ENCODE measurements around the gene SPPL2B. TPM values are rescaled to one million over a fixed set of nuclear protein-coding genes. Genes with fewer than 3 reads are reported as not detected.
A peak's percentile ranks its signal among the peaks of the same experiment; 100 is the strongest.
"Not testable (repeated sequence)": the region's sequence is repeated elsewhere in the genome, so short reads cannot be mapped to it uniquely, and the experiment has no call there.

SPPL2B gene
- polyA plus RNA-seq, 1 donor from 2014 or later, result 20.8 TPM

- no peaks in the 10 kb centered on the region for H3K9me3 Mint-ChIP-seq
- peaks cover 1% of the 10 kb centered on the region for H3K36me3 Mint-ChIP-seq
- no peak overlapping the region for H3K27ac Mint-ChIP-seq
- H3K27me3 Mint-ChIP-seq, result no peaks in the 10 kb centered on the region
- H3K4me3 Mint-ChIP-seq, result no peak overlapping the region
- H3K4me1 Mint-ChIP-seq, result no peaks in the 10 kb centered on the region
Observed at GRCh38 chr19:2343289-2343982, 15.0 kb downstream of the SPPL2B start.

- Mint-ChIP-seq H3K27me3 (no peaks in the 10 kb centered on the region), H3K36me3 (peaks cover 1% of the 10 kb centered on the region), H3K9me3 (no peaks in the 10 kb centered on the region), H3K4me1 (no peaks in the 10 kb centered on the region), H3K27ac (no peak overlapping the region), H3K4me3 (no peak overlapping the region)
Observed at GRCh38 chr19:2344381-2344870, 15.9 kb downstream of the SPPL2B start.

DNA sequence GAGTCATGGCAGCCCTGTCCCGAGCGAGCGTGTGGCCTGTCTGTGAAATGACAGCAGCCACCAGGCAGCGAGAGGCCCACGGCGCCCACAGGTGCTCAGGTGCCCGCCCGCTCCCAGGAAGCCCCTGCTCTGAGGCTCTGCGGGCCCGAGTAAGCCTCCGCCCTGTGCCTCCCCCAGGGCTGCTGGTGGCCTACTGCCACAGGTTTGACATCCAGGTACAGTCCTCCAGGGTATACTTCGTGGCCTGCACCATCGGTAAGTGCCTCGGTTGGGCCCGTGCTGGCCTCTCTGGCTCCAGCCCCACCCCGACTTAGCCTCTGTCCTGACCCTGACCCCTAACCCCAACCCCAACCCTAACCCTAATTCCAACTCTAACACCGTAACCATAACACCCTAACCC lies 16.6 kb downstream of the SPPL2B start:
- Mint-ChIP-seq H3K27ac (no peak overlapping the region), H3K4me1 (no peaks in the 10 kb centered on the region), H3K36me3 (peaks cover 1% of the 10 kb centered on the region), H3K27me3 (no peaks in the 10 kb centered on the region), H3K4me3 (no peak overlapping the region), H3K9me3 (no peaks in the 10 kb centered on the region)

GRCh38 chr19:2345794-2346663 lies 17.5 kb downstream of the SPPL2B start:
- Mint-ChIP-seq H3K36me3 (peaks cover 1% of the 10 kb centered on the region), H3K4me1 (no peaks in the 10 kb centered on the region), H3K9me3 (no peaks in the 10 kb centered on the region), H3K27me3 (no peaks in the 10 kb centered on the region), H3K4me3 (peak overlapping the region in 1 of 4 donors; percentile 66), H3K27ac (peak overlapping the region in 2 of 3 donors; percentile 23 to 34)

DNA sequence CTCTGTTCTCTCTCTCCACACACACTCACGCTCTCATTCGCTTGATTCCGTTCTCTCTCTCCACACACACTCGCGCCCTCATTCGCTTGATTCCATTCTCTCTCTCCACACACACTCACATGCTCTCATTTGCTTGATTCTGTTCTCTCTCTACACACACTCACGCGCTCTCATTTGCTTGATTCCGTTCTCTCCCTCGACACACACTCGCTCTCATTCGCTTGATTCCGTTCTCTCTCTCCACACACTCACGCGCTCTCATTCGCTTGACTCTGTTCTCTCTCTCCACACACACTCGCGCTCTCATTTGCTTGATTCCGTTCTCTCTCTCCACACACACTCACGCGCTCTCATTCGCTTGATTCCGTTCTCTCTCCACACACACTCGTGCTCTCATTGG lies 21.3 kb downstream of the SPPL2B start:
- H3K9me3 Mint-ChIP-seq, H3K36me3 Mint-ChIP-seq, H3K27me3 Mint-ChIP-seq, H3K4me3 Mint-ChIP-seq, H3K4me1 Mint-ChIP-seq, H3K27ac Mint-ChIP-seq: not testable (repeated sequence)

DNA sequence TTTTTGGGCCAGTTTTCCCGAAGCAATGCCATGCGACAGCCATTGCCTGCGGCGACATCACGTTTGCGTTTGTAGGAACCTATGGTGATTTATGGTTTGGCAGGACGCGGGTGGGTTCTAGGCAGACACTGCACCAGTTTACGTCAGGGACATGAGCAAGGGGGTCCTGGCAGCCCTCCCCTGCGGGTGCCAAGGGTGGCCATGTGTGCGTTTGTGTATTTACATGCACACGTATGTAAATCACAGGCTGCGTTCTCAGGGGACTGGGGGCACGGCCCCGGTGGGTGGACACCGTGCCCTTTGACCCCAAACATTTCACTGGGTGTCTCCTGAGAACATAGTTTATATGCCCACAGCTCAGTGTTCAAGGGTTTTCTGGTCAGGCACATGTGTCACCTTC lies 22.2 kb downstream of the SPPL2B start:
- Mint-ChIP-seq H3K4me1 (no peaks in the 10 kb centered on the region), H3K36me3 (no peaks in the 10 kb centered on the region), H3K27ac (no peak overlapping the region), H3K4me3 (no peak overlapping the region), H3K9me3 (no peaks in the 10 kb centered on the region), H3K27me3 (no peaks in the 10 kb centered on the region)

GRCh38 chr19:2351591-2351990 lies 23.1 kb downstream of the SPPL2B start:
- H3K27me3 Mint-ChIP-seq, result no peaks in the 10 kb centered on the region
- H3K4me1 Mint-ChIP-seq, result no peaks in the 10 kb centered on the region
- no peak overlapping the region for H3K4me3 Mint-ChIP-seq
- no peaks in the 10 kb centered on the region for H3K9me3 Mint-ChIP-seq
- peaks cover 2% of the 10 kb centered on the region for H3K36me3 Mint-ChIP-seq
- H3K27ac Mint-ChIP-seq, result no peak overlapping the region

DNA sequence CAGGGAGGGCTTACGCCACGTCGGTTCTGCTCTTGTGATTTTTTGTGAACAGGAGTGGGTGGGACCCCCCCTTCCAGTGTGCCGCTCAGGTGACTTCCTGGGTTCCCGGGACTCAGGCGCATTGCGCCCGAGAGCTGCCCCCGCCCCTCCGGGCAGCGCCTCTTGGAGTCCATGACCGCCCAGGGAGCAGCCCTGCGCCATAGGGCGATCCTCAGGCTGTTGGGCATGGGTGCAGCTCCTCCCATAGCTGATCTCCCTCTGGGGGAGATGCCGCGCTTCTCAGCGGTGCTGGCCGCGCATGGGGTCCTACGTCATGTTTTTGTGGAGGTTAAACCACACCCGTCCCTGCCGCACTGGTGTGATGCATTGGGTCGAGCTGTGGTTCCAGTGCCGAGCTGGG lies 23.6 kb downstream of the SPPL2B start:
- H3K27me3 Mint-ChIP-seq, result no peaks in the 10 kb centered on the region
- no peaks in the 10 kb centered on the region for H3K4me1 Mint-ChIP-seq
- H3K27ac Mint-ChIP-seq, result no peak overlapping the region
- H3K36me3 Mint-ChIP-seq, result peaks cover 2% of the 10 kb centered on the region
- no peaks in the 10 kb centered on the region for H3K9me3 Mint-ChIP-seq
- no peak overlapping the region for H3K4me3 Mint-ChIP-seq

GRCh38 chr19:2353159-2353886 lies 24.8 kb downstream of the SPPL2B start:
- no peaks in the 10 kb centered on the region for H3K9me3 Mint-ChIP-seq

GRCh38 chr19:2353887-2354592 lies 25.6 kb downstream of the SPPL2B start:
- Mint-ChIP-seq H3K27ac (no peak overlapping the region), H3K4me1 (no peaks in the 10 kb centered on the region), H3K27me3 (no peaks in the 10 kb centered on the region), H3K36me3 (peaks cover 2% of the 10 kb centered on the region), H3K4me3 (no peak overlapping the region), H3K9me3 (no peaks in the 10 kb centered on the region)

More at GRCh38 chr19:2353159-2353886, 24.8 kb downstream of the SPPL2B start:
- Mint-ChIP-seq H3K4me3 (no peak overlapping the region), H3K4me1 (no peaks in the 10 kb centered on the region), H3K27me3 (no peaks in the 10 kb centered on the region), H3K27ac (no peak overlapping the region), H3K36me3 (peaks cover 2% of the 10 kb centered on the region)

DNA sequence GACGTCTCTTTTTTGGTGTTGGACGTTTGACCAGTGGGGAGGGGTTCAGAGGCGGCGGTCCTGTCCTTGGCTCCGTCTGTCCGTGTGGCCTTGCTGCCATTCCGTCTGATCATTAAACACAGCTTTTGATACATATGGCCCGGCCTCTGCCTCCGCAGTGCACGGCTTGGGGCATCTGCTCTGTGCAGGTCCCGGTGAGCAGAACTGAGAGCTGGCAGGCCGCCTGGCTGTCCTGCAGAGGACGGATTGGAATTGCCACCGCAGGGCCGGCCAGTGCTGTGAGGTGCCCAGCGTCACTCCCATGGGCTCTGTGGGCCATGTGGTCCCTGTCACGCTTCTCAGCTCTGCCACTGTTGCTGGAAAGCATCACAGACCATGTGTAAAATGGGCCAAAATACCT lies 26.2 kb downstream of the SPPL2B start:
- no peaks in the 10 kb centered on the region for H3K4me1 Mint-ChIP-seq
- no peak overlapping the region for H3K27ac Mint-ChIP-seq
- no peak overlapping the region for H3K4me3 Mint-ChIP-seq
- H3K27me3 Mint-ChIP-seq, result no peaks in the 10 kb centered on the region
- no peaks in the 10 kb centered on the region for H3K9me3 Mint-ChIP-seq
- peaks cover 2% of the 10 kb centered on the region for H3K36me3 Mint-ChIP-seq

DNA sequence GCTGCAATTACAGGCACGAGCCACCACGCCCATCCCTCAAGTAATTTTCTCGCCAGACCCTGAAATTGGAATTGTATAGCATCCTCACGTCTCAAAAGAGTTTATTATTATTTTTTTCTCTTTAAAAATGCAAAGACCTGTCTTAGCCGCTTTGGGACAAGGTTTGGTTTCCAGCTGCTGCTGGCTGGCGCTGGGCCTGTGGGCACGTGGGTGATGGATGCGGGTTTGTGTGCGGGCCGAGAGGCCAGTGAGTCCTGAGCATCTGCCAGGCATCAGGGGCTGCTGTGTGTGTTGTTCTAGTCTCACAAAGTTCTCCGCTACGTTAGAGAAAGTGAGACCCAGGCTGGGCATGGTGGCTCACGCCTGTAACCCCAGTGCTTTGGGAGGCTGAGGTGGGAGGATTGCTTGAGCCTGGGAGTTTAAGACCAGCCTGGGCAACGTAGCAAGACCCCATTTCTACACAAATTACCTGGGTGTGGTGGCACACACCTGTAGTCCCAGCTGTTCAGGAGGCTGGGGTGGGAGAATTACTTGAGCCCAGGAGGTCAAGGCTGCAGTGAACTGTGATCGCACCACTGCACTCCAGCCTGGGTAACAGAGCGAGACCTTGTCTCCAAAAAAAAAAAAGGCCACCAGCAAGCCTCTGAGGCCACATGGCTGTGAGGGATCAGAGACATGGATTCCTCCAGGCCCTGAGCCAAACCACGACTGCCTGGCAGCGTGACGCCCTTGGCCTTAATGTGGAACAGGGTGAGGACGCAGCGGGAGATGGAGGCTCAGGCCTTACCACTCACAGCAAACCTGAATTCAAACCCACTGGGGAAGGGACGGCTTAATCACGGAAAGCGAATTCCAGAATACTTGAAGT lies 26.9 kb downstream of the SPPL2B start:
- H3K4me1 Mint-ChIP-seq, result peaks cover 0 to 1% (median under 1%) of the 10 kb centered on the region in 3 donors
- H3K27ac Mint-ChIP-seq, result no peak overlapping the region
- no peaks in the 10 kb centered on the region for H3K9me3 Mint-ChIP-seq
- H3K36me3 Mint-ChIP-seq, result peaks cover 2% of the 10 kb centered on the region
- peaks cover under 1% of the 10 kb centered on the region for H3K27me3 Mint-ChIP-seq
- H3K4me3 Mint-ChIP-seq, result no peak overlapping the region

DNA sequence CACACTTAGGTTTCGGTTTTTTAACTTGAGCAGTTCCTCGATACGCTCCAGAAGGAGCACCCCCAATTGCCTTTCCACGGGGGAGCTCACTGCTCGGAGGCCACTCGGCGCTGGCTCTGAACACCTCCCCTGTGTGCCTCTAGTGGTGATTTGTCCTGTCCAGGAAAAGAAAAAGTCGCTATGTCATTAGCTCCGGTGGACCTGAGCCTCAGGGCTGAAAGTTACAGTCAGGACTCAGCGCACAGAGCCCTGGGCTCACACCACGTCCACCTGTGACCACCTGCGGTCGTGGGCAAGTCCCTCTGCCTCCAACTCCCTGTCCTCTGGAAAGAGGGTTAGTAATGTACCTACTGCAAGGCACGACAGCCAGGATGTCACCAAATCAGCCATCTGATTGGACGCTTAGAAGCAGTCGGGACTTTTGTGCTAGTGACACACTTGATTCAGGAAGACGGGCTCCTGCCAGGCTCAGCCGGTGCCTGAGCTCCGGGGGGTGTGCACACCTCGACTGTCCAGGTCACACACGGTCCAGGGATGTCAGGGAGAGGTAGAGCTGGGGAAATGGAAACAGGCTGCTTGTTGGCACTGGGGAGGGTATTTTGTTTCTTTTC lies 27.7 kb downstream of the SPPL2B start:
- Mint-ChIP-seq H3K27me3 (peaks cover 5% of the 10 kb centered on the region), H3K27ac (no peak overlapping the region), H3K4me1 (peaks cover 0 to 4% (median 3%) of the 10 kb centered on the region in 3 donors), H3K4me3 (no peak overlapping the region), H3K9me3 (no peaks in the 10 kb centered on the region), H3K36me3 (peaks cover 2% of the 10 kb centered on the region)
